HG03521 (cell line): ENCODE data around the gene OR2H2.

ENCODE experiments used
- ATAC-seq: cut with Tn5 transposase; IDR thresholded peaks from one replicate; pipeline ENCODE4 v1.9.1; 2021; ENCODE audit warnings: mild to moderate bottlenecking, moderate library complexity; ENCODE audit not compliant: unreplicated experiment

The OR2H2 gene

GRCh38 chr6:29628419-29629281 is 43.7 kb downstream of the OR2H2 start:
- ATAC-seq = no peak

GRCh38 chr6:29629571-29629970 is 44.6 kb downstream of the OR2H2 start:
- ATAC-seq = no peak

- ATAC-seq = no peak
Measured at GRCh38 chr6:29630315-29630714, 45.4 kb downstream of the OR2H2 start.

GRCh38 chr6:29631209-29631810 is 46.4 kb downstream of the OR2H2 start:
- no peak for ATAC-seq

GRCh38 chr6:29631860-29632731 is 47.2 kb downstream of the OR2H2 start:
- ATAC-seq = peak; percentile 28

- ATAC-seq = peak; percentile 70
Measured at GRCh38 chr6:29632789-29633533, 48.0 kb downstream of the OR2H2 start, which contains the start of gene GABBR1. Gene GABBR1 (minus strand): TSS chr6:29633183. CDS start chr6:29632385, 798 bp downstream.

GRCh38 chr6:29633534-29633905 is 48.6 kb downstream of the OR2H2 start:
- ATAC-seq = no peak

GRCh38 chr6:29637247-29637646 is 52.3 kb downstream of the OR2H2 start:
- no peak for ATAC-seq
